Glutamatergic neuron (in vitro differentiated cells): ENCODE measurements around the gene PHTF2. TPM values are rescaled to one million over a fixed set of nuclear protein-coding genes. Genes with fewer than 3 reads are reported as not detected.

Source experiments
- DNase-seq: peaks from one replicate; pipeline ENCODE4 v3.0.0; 2022
- H3K27ac Mint-ChIP-seq: one replicate; pipeline ENCODE4 v1.8.0; 2020; ENCODE audit warnings: mild to moderate bottlenecking, mixed read lengths, inconsistent platforms; ENCODE audit not compliant: unreplicated experiment
- H3K27me3 Mint-ChIP-seq: one replicate; pipeline ENCODE4 v1.8.0; 2020; ENCODE audit warnings: mild to moderate bottlenecking, moderate library complexity, mixed read lengths, inconsistent platforms; ENCODE audit not compliant: unreplicated experiment
- H3K36me3 Mint-ChIP-seq: one replicate; pipeline ENCODE4 v1.8.0; 2020; ENCODE audit warnings: mild to moderate bottlenecking, mixed read lengths, inconsistent platforms; ENCODE audit not compliant: unreplicated experiment
- H3K4me1 Mint-ChIP-seq: one replicate; pipeline ENCODE4 v1.8.0; 2020; ENCODE audit warnings: mild to moderate bottlenecking, low read depth, mixed read lengths, inconsistent platforms; ENCODE audit not compliant: unreplicated experiment
- H3K4me3 Mint-ChIP-seq: one replicate; pipeline ENCODE4 v1.8.0; 2020; ENCODE audit warnings: mild to moderate bottlenecking, mixed read lengths, inconsistent platforms; ENCODE audit not compliant: unreplicated experiment
- H3K9me3 Mint-ChIP-seq: one replicate; pipeline ENCODE4 v1.8.0; 2020; ENCODE audit warnings: mild to moderate bottlenecking, moderate library complexity, mixed read lengths, inconsistent platforms; ENCODE audit not compliant: unreplicated experiment
- total RNA-seq: library from RNA; stranded (reverse); fragmentation: NEBNext Ultra II Directional; extraction: Animal tissue kit (Norgen Biotek cat#: 25700); gene quantifications from one replicate; pipeline ENCODE4 v1.2.1, GENCODE V29; 2021; ENCODE audit not compliant: unreplicated experiment
- TF ChIP-seq, protein P1 (sequence below): fragments of 200-600 bp; sonication (generic); IDR thresholded peaks from one replicate; pipeline ENCODE4 v1.5.0; 2021; ENCODE audit not compliant: partially characterized antibody, unreplicated experiment

PHTF2 gene
- total RNA-seq, 1 donor from 2014 or later, result 15.1 TPM

DNA sequence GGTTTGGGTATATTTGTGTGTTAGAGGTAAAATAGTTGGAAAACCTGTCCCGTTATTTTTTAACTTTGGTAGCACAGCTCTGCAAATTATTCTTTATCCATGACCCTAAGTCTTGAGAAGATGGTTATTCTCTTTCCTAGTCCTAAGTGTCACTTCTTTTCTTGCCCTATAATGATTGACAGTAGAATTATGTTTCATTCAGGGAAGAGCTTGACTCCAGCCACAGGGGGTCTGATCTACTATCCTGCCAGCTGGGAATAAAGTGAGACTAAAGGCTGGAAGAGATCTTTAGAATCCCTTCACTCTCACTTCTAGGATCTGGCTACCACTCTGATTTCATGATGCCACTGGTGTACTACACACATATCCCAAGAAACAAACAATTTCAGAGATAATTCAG, 90.4 kb downstream of the PHTF2 start:
- no peak for DNase-seq
- H3K4me3 Mint-ChIP-seq, result no peak overlapping the region
- peaks cover 5% of the 10 kb centered on the region for H3K4me1 Mint-ChIP-seq
- H3K36me3 Mint-ChIP-seq, result no peaks in the 10 kb centered on the region
- no peak overlapping the region for H3K27ac Mint-ChIP-seq
- H3K9me3 Mint-ChIP-seq, result no peaks in the 10 kb centered on the region
- TF ChIP-seq, protein P1, sequence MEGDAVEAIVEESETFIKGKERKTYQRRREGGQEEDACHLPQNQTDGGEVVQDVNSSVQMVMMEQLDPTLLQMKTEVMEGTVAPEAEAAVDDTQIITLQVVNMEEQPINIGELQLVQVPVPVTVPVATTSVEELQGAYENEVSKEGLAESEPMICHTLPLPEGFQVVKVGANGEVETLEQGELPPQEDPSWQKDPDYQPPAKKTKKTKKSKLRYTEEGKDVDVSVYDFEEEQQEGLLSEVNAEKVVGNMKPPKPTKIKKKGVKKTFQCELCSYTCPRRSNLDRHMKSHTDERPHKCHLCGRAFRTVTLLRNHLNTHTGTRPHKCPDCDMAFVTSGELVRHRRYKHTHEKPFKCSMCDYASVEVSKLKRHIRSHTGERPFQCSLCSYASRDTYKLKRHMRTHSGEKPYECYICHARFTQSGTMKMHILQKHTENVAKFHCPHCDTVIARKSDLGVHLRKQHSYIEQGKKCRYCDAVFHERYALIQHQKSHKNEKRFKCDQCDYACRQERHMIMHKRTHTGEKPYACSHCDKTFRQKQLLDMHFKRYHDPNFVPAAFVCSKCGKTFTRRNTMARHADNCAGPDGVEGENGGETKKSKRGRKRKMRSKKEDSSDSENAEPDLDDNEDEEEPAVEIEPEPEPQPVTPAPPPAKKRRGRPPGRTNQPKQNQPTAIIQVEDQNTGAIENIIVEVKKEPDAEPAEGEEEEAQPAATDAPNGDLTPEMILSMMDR, result no peak
- no peaks in the 10 kb centered on the region for H3K27me3 Mint-ChIP-seq

DNA sequence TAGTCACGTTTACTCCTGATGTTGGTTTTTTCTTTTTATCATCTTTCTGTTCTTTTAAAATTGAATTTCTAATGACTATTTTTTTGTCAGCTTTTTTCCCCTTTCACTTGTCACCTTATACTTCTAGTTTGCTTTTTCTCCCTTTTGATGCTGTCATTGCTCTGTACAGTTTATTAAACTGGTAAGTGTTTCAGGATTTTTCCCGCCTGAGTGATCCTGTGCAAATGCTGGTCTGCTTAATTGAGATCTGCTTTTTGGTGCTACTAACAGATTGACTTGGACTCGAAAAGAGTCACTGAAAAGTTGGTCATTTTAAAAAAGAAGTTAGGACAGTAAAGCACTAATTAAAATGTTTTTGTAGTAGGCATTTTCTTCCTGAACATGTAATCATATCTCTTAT, 95.2 kb downstream of the PHTF2 start:
- no peak overlapping the region for H3K4me3 Mint-ChIP-seq
- H3K36me3 Mint-ChIP-seq, result no peaks in the 10 kb centered on the region
- H3K9me3 Mint-ChIP-seq, result no peaks in the 10 kb centered on the region
- no peak for DNase-seq
- no peak overlapping the region for H3K27ac Mint-ChIP-seq
- H3K4me1 Mint-ChIP-seq, result peaks cover 5% of the 10 kb centered on the region
- TF ChIP-seq, protein P1, result no peak
- no peaks in the 10 kb centered on the region for H3K27me3 Mint-ChIP-seq

DNA sequence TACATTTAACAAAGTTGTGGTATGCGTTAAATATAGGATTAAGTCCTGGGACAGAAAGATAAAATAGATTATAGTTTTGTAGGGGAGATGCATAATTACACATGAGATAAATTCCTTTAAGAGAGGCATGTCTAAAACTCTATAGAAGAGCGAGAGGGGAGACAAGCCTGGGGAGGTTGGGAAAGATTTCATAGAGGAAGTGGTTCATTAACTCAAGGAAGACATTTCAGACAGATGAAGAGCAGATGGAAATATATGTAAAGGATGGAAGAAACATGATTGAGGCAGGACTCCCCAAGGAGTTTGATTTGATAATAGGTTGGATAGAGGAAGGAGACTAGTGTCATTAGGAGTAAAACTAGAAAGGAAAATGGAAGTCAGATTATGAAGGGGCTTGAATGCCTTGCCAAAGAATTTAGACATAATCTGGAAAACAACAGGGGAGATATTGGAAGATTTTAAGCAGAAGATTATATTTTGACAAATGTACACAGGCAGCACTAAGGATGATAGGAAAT, 96.1 kb downstream of the PHTF2 start:
- Mint-ChIP-seq H3K9me3 (no peaks in the 10 kb centered on the region), H3K4me3 (no peak overlapping the region), H3K36me3 (no peaks in the 10 kb centered on the region), H3K4me1 (peaks cover 5% of the 10 kb centered on the region), H3K27me3 (no peaks in the 10 kb centered on the region), H3K27ac (no peak overlapping the region)
- TF ChIP-seq, protein P1, result no peak
- DNase-seq, result no peak

DNA sequence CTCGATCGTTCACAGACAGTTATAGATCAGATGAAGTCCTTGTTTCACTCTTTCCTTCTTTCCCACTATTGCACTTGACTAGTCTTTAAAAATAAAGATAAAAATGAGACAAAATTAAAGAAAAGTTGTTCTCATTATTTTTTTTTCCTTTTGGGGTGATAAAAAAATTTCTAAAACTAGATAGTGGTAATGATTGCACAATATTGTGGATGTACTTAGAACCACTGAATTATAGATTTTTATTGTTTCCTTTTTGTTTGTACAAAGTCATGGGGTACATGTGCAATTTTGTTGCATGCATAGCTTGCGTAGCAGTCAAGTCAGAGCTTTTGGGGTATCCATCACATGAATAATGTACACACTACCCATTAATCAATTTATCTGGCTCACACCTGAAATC, 97.3 kb downstream of the PHTF2 start:
- no peak overlapping the region for H3K27ac Mint-ChIP-seq

DNA sequence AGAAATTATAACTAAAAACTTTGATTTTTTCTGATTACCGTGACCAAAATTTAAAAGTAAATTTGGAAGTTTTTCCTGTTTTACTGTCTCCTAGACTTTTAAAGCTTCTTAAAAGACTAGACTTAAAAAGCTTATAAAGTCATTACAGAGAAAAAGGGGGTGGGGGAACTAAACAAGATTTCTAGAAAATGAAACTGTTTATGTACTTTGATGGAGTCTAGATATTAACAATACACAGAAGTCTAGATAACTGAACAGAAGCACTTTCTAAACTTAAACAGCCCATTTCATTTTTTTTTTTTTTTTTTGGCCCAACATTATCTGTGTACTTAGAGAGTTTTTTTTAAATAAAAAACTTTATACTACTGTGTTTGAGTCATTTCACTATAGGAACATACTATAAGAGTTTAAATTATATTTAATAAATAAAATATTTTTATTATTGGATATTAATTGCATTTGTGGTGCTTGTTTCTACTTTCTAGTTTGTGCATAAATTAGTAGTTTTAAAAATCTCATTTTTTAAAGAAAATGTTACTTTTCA, 98.5 kb downstream of the PHTF2 start:
- Mint-ChIP-seq H3K27me3 (no peaks in the 10 kb centered on the region), H3K4me1 (peaks cover 5% of the 10 kb centered on the region), H3K27ac (no peak overlapping the region), H3K9me3 (no peaks in the 10 kb centered on the region), H3K36me3 (no peaks in the 10 kb centered on the region), H3K4me3 (no peak overlapping the region)
- no peak for DNase-seq
- TF ChIP-seq, protein P1, result no peak

More for the DNA sequence above, 97.3 kb downstream of the PHTF2 start:
- Mint-ChIP-seq H3K27me3 (no peaks in the 10 kb centered on the region), H3K4me3 (no peak overlapping the region), H3K36me3 (no peaks in the 10 kb centered on the region), H3K9me3 (no peaks in the 10 kb centered on the region), H3K4me1 (peaks cover 5% of the 10 kb centered on the region)
- TF ChIP-seq, protein P1, result no peak
- no peak for DNase-seq
